ENCODE results near the gene DOK1. TPM values are rescaled to one million over a fixed set of nuclear protein-coding genes. Genes with fewer than 3 reads are reported as not detected.

Gene DOK1
- total and polyA plus RNA-seq, 4 donors: 17.7 to 37.3 (median 26.6) TPM

GRCh38 chr2:74524955-74525716 is 29.4 kb upstream of the DOK1 start:
- Histone ChIP-seq H3K36me3 (ENCODE audit: control insufficient read depth in 4 of 4, insufficient read depth in 4 of 4, low read length in 4 of 4) (peaks cover 9 to 23% (median 21%) of the 10 kb centered on the region in 4 donors), H3K9me3 (ENCODE audit: control insufficient read depth in 4 of 4, insufficient read depth in 3 of 4, low read length in 3 of 4) (no peaks in the 10 kb centered on the region), H3K9ac (ENCODE audit: insufficient read depth in 1 of 2, low read length in 2 of 2) (no peak overlapping the region), H3K27me3 (ENCODE audit: control insufficient read depth in 3 of 3, insufficient read depth in 3 of 3, low read length in 2 of 3) (peaks cover 0 to 11% (median 3%) of the 10 kb centered on the region in 3 donors), H3K4me3 (no peak overlapping the region), H3K27ac (ENCODE audit: low read depth in 1 of 2, low read length in 1 of 2) (no peak overlapping the region), H3K4me1 (ENCODE audit: control insufficient read depth in 5 of 5, insufficient read depth in 5 of 5, low read length in 5 of 5) (peaks cover 6 to 11% (median 7%) of the 10 kb centered on the region in 5 donors)
- ATAC-seq (ENCODE audit: insufficient read depth, low FRiP score): no peak
- no peak for DNase-seq
- no peak for TF ChIP-seq CTCF (IDR thresholded peaks at IDR 0.05; ENCODE audit: control extremely low read depth, extremely low read depth)
- 94 to 97% methylated on average over 10 of the region's 10 CpGs for WGBS, 2 donors

DNA sequence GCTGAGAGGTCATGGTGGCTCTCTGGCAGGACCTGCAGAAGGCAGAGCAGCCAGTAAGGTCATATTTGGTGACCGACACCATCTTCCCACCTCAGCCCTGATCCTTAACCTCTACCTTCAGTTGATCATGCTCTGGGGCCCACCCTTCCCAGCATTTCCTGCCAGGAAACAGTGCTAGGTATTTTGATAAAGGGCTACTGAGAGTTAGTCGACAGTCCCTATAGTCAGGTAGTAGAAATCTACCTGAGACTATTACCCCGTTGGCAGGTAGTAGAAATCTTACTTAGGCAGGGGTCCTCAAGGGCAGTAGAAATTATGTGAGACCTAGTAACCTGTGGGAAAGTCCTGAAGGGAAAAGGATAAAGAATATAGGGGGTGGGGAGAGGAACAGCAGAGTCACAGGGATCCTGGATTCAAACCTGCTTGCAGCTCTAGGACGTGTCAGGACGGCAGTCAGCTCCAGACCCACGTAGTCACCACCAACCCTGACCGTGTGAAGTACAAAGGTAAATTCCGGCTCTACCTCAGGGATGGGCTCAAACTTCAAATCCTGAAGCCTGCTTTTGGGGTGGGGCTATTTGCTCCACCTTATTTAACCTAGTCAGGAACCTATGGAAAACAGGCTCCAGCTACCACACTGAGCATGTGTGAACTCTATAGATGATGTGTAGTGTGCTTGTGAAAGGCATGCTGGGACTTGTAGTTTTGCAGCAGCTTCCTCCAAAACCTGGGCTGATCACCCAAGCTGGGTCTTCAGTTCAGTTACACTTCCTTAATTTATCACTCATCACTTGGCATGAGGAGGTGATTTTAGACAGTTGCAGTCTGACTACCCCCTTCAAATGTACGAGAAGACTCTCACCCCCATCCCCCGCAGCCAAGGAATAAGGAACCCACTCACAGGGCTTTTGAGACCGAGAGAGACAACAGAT is 28.5 kb upstream of the DOK1 start, which contains the start of gene DQX1:
TSS of gene DQX1 (minus strand) at position 515 of the 932 bp plus-strand sequence. CDS start at position 13, 502 bp downstream.
- no peak within 1 kb of the TSS for H3K9ac ChIP-seq (ENCODE audit: insufficient read depth in 1 of 2, low read length in 2 of 2)
- WGBS, 2 donors: 80 to 87% methylated on average over 11 of the region's 11 CpGs

GRCh38 chr2:74526649-74527230 is 27.8 kb upstream of the DOK1 start:
- TF ChIP-seq CTCF (IDR thresholded peaks at IDR 0.05; ENCODE audit: control extremely low read depth, extremely low read depth): no peak
- DNase-seq: no peak
- peaks cover 9 to 26% (median 24%) of the 10 kb centered on the region in 4 donors for H3K36me3 ChIP-seq (ENCODE audit: control insufficient read depth in 4 of 4, insufficient read depth in 4 of 4, low read length in 4 of 4)
- 96% methylated on average over 11 of the region's 11 CpGs for WGBS, 2 donors
- ATAC-seq (ENCODE audit: insufficient read depth, low FRiP score): no peak
- no peak overlapping the region for H3K4me3 ChIP-seq
- H3K27ac ChIP-seq (ENCODE audit: low read depth in 1 of 2, low read length in 1 of 2): no peak overlapping the region
- peaks cover 0 to 4% (median 0%) of the 10 kb centered on the region in 3 donors for H3K27me3 ChIP-seq (ENCODE audit: control insufficient read depth in 3 of 3, insufficient read depth in 3 of 3, low read length in 2 of 3)
- no peak overlapping the region for H3K9ac ChIP-seq (ENCODE audit: insufficient read depth in 1 of 2, low read length in 2 of 2)
- peaks cover 8 to 23% (median 11%) of the 10 kb centered on the region in 5 donors for H3K4me1 ChIP-seq (ENCODE audit: control insufficient read depth in 5 of 5, insufficient read depth in 5 of 5, low read length in 5 of 5)
- H3K9me3 ChIP-seq (ENCODE audit: control insufficient read depth in 4 of 4, insufficient read depth in 3 of 4, low read length in 3 of 4): no peaks in the 10 kb centered on the region

More for the DNA sequence above, 28.5 kb upstream of the DOK1 start, which contains the start of gene DQX1:
- H3K4me1 ChIP-seq (ENCODE audit: control insufficient read depth in 5 of 5, insufficient read depth in 5 of 5, low read length in 5 of 5): peaks cover 8 to 17% (median 10%) of the 10 kb centered on the region in 5 donors
- no peaks in the 10 kb centered on the region for H3K9me3 ChIP-seq (ENCODE audit: control insufficient read depth in 4 of 4, insufficient read depth in 3 of 4, low read length in 3 of 4)
- no peak within 1 kb of the TSS for H3K4me3 ChIP-seq
- no peak for TF ChIP-seq CTCF (IDR thresholded peaks at IDR 0.05; ENCODE audit: control extremely low read depth, extremely low read depth)
- no peak within 1 kb of the TSS for H3K27ac ChIP-seq (ENCODE audit: low read depth in 1 of 2, low read length in 1 of 2)
- DNase-seq (peak in 1 of 3 donors; percentile 35), ATAC-seq (ENCODE audit: insufficient read depth, low FRiP score) (no peak)
- peaks cover 9 to 23% (median 21%) of the 10 kb centered on the region in 4 donors for H3K36me3 ChIP-seq (ENCODE audit: control insufficient read depth in 4 of 4, insufficient read depth in 4 of 4, low read length in 4 of 4)
- peaks cover 0 to 4% (median 0%) of the 10 kb centered on the region in 3 donors for H3K27me3 ChIP-seq (ENCODE audit: control insufficient read depth in 3 of 3, insufficient read depth in 3 of 3, low read length in 2 of 3)

Measured in lung (tissue), 12 donors.